ENCODE data around the gene TFCP2L1. TPM values are rescaled to one million over a fixed set of nuclear protein-coding genes. Genes with fewer than 3 reads are reported as not detected.

TFCP2L1 gene
- total RNA-seq, 1 experiment from 2014 or later = 1.8 TPM

DNA sequence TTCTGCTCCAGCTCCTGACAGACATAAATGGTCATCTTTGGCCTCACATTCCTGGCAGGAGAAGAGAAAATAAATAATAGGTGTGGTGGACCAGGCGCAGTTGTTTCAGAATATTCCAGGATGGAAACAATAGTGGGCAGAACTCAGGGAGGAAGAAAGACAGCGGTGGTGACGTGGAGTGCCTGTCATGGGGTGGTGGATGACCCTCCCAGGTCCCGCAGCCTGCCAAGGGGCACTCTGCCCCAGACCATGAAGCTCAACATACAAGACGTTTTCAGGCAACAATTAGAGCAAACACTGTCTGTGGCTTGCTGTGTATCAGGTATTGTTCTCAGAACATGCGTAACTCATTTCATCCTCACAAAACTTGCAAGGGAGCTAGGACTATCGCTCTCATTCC is 50.9 kb downstream of the TFCP2L1 start:
- Histone ChIP-seq H4K20me1 (ENCODE audit: control insufficient read depth, insufficient read depth, insufficient read length) (no peaks in the 10 kb centered on the region), H3K9ac (ENCODE audit: extremely low read depth, insufficient read length, low read length) (no peak overlapping the region), H4K91ac (ENCODE audit: insufficient read length, low read depth, low read length) (no peak overlapping the region), H4K5ac (ENCODE audit: insufficient read length, low read depth, low read length) (no peak overlapping the region), H3K79me2 (ENCODE audit: insufficient read depth, low read length) (no peaks in the 10 kb centered on the region), H2AFZ (ENCODE audit: low read length) (no peak overlapping the region), H3K9me3 (ENCODE audit: control insufficient read depth, low read depth, low read length) (no peaks in the 10 kb centered on the region), H3K56ac (ENCODE audit: insufficient read length, low read depth, low read length) (no peak overlapping the region), H3K23ac (ENCODE audit: insufficient read length, low read depth, low read length) (no peak overlapping the region), H3K4ac (ENCODE audit: low read depth, low read length) (no peak overlapping the region), H3K14ac (ENCODE audit: insufficient read depth, low read length) (no peak overlapping the region), H3K4me1 (ENCODE audit: insufficient read depth, low read length) (no peaks in the 10 kb centered on the region), H2BK120ac (ENCODE audit: low read depth, low read length, poor library complexity, severe bottlenecking) (no peak overlapping the region), H2BK20ac (ENCODE audit: low read depth, low read length, poor library complexity, severe bottlenecking) (no peak overlapping the region), H3K4me2 (ENCODE audit: insufficient read depth, insufficient read length, low read length) (no peak overlapping the region), H3K23me2 (ENCODE audit: insufficient read length, low read depth, low read length, poor library complexity, severe bottlenecking) (no peaks in the 10 kb centered on the region), H4K8ac (replicated peaks; ENCODE audit: insufficient read length, low read depth, low read length) (no peak overlapping the region), H3T11ph (ENCODE audit: low read length) (no peak overlapping the region), H2BK15ac (ENCODE audit: low read depth, low read length) (no peak overlapping the region), H3K79me1 (ENCODE audit: insufficient read depth, low read depth, low read length, poor library complexity, severe bottlenecking) (no peaks in the 10 kb centered on the region), H3K18ac (ENCODE audit: insufficient read length, low read depth, low read length) (no peak overlapping the region), H3K27ac (ENCODE audit: insufficient read length, low read depth, low read length) (no peak overlapping the region), H2BK12ac (ENCODE audit: insufficient read length, low read depth, low read length) (no peak overlapping the region), H2AK5ac (ENCODE audit: insufficient read length, low read length) (no peak overlapping the region), H3K27me3 (ENCODE audit: insufficient read depth, low read length) (no peaks in the 10 kb centered on the region; the same call in 1 of the 2 replicates), H2BK5ac (ENCODE audit: insufficient read length, low read length) (no peak overlapping the region)
- TF ChIP-seq, protein P1, sequence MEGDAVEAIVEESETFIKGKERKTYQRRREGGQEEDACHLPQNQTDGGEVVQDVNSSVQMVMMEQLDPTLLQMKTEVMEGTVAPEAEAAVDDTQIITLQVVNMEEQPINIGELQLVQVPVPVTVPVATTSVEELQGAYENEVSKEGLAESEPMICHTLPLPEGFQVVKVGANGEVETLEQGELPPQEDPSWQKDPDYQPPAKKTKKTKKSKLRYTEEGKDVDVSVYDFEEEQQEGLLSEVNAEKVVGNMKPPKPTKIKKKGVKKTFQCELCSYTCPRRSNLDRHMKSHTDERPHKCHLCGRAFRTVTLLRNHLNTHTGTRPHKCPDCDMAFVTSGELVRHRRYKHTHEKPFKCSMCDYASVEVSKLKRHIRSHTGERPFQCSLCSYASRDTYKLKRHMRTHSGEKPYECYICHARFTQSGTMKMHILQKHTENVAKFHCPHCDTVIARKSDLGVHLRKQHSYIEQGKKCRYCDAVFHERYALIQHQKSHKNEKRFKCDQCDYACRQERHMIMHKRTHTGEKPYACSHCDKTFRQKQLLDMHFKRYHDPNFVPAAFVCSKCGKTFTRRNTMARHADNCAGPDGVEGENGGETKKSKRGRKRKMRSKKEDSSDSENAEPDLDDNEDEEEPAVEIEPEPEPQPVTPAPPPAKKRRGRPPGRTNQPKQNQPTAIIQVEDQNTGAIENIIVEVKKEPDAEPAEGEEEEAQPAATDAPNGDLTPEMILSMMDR (conservative IDR thresholded peaks at IDR 0.05) = no peak
- H3K27me3 Mint-ChIP-seq (ENCODE audit: low read depth) = peaks cover under 1% of the 10 kb centered on the region; the same call in 1 of the 2 replicates
- DNase-seq = no peak
- peak overlapping the region in 1 of 3 experiments; percentile 79; a peak in 2 of 7 replicates for H3K27ac Mint-ChIP-seq
- H3K4me1 Mint-ChIP-seq = peaks cover 2 to 4% of the 10 kb centered on the region in 2 experiments; a peak in 3 of 4 replicates
- WGBS (ENCODE audit: extremely low coverage, insufficient read length, low lambda C conversion rate) = no CpG with 5 or more reads among the region's 7 CpGs
- no peaks in the 10 kb centered on the region; a peak in 1 of 7 replicates for H3K36me3 Mint-ChIP-seq (ENCODE audit: insufficient read depth in 1 of 3, low read depth in 3 of 3)
- no peaks in the 10 kb centered on the region; a peak in 1 of 5 replicates for H3K9me3 Mint-ChIP-seq
- no peak overlapping the region for H3K4me3 Mint-ChIP-seq

Data from H9 (cell line).